HL-60 (cell line): Measurements from ENCODE around the gene WDPCP.

Experiments
- CTCF ChIP-seq: IDR thresholded peaks from one replicate; pipeline ENCODE4 v1.5.1; 2011; ENCODE audit warnings: low read length, control low read depth, inconsistent platforms; ENCODE audit not compliant: insufficient read depth
- GABPA ChIP-seq: IDR thresholded peaks from 2 replicates; pipeline ENCODE4 v1.6.1; 2012; ENCODE audit warnings: low read depth
- POLR2AphosphoS5 ChIP-seq: IDR thresholded peaks from 2 replicates; pipeline ENCODE4 v1.6.1; 2012; ENCODE audit warnings: low read depth
- REST ChIP-seq: IDR thresholded peaks from 2 replicates; pipeline ENCODE4 v1.6.1; 2012; ENCODE audit warnings: low read depth; ENCODE audit not compliant: insufficient replicate concordance
- SPI1 ChIP-seq: IDR thresholded peaks from 2 replicates; pipeline ENCODE4 v1.6.1; 2012; ENCODE audit warnings: low read depth, mild to moderate bottlenecking, borderline replicate concordance

- TF ChIP-seq CTCF (no peak), REST (no peak), GABPA (no peak), POLR2AphosphoS5 (no peak), SPI1 (no peak)
Measured at GRCh38 chr2:63506320-63506719, 82.0 kb downstream of the WDPCP start.
